HG02840 (cell line): Measurements from ENCODE around the gene MFSD6.
"Not testable (repeated sequence)": the region's sequence is repeated elsewhere in the genome, so short reads cannot be mapped to it uniquely, and the experiment has no call there.

Experiments used
- ATAC-seq: cut with Tn5 transposase; IDR thresholded peaks from one replicate; pipeline ENCODE4 v1.9.1; 2021; ENCODE audit warnings: mild to moderate bottlenecking, moderate library complexity, moderate number of reproducible peaks; ENCODE audit not compliant: unreplicated experiment, low FRiP score

MFSD6 gene

GRCh38 chr2:190458352-190459107 lies 50.4 kb downstream of the MFSD6 start:
- no peak for ATAC-seq

- no peak for ATAC-seq
These were observed 51.7 kb downstream of the MFSD6 start for GRCh38 chr2:190459881-190460280.

DNA sequence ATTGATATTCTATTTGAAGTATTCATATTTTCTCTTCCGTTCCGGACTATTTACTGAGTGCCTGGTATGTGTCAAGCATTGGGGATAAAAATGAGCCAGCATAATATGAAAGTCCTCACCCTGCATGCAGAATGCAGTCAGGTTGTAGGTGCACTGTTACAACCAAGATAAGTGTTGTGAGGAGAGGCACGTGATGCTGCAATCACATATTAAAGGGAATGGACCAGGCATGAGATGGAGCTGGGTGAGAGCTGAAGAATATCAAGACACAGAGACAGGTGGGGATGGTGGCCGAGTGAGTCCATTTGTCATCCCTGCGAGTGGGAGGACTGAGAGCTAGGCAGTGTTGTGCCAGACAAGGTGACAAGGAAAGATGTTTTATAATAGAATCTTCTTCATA lies 52.3 kb downstream of the MFSD6 start:
- ATAC-seq = no peak

GRCh38 chr2:190462181-190462580 lies 54.0 kb downstream of the MFSD6 start:
- no peak for ATAC-seq

DNA sequence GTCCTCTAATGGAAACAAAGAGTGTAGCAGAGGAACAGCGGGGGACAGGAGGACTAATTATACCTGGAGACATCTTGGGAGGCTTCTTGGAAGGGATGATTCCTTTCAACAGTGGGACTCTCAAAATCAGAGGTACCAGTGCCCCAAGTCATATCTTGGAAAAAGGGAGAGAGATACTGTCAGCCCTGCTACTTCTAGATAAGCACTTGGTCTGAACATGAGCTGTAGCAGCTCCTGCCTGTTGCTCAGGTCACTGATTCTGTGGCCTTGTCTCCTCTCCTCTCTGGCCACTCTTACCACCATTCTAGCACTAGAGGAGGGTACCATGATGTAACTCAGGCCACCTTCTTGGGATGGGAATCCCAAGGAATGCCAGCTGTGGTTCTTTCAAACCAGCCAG lies 54.5 kb downstream of the MFSD6 start:
- no peak for ATAC-seq

DNA sequence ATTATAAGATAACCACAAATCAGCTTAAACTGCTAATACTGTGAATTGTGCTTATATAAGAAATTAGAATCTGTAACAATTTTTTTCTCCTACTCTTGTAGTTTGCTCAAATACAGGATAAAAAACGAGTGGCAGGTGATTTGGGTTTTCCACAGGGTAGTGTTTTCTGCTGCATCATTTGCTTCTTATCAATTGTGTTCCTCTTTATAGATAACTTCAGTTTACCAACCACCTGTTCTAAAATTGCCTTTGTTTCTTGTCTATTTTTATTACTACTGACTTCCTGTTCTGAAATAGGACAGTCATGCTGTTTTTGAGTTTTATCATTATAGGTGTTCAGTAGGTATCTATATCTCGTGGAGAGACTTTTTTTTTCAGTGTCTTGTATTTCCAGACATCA lies 56.9 kb downstream of the MFSD6 start:
- no peak for ATAC-seq

GRCh38 chr2:190466819-190467446 lies 58.8 kb downstream of the MFSD6 start:
- ATAC-seq = no peak

GRCh38 chr2:190467575-190468083 lies 59.5 kb downstream of the MFSD6 start:
- ATAC-seq = no peak

GRCh38 chr2:190468354-190468753 lies 60.2 kb downstream of the MFSD6 start:
- not testable (repeated sequence) for ATAC-seq

GRCh38 chr2:190468814-190469569 lies 60.8 kb downstream of the MFSD6 start:
- peak; percentile 56 for ATAC-seq

DNA sequence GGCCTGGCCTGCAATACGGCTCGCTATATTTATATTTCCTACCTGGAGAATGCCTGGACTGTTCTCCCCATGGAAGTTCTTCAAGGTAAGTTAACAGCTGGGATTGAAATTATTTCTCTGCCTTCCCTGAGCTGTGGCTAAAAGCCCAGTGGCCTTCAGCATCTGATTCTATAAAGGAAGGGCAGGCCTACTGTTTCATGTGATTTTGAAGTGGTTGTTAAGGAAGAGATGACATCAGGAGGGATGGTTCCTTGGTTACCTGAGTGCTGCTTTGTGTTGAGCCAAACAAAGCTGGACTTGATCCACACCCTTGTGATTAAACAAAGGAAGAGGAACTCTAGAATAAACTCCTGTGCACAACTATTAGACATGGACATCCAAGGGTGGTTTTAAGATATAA lies 61.6 kb downstream of the MFSD6 start:
- ATAC-seq = no peak

GRCh38 chr2:190470256-190470826 lies 62.2 kb downstream of the MFSD6 start:
- no peak for ATAC-seq

DNA sequence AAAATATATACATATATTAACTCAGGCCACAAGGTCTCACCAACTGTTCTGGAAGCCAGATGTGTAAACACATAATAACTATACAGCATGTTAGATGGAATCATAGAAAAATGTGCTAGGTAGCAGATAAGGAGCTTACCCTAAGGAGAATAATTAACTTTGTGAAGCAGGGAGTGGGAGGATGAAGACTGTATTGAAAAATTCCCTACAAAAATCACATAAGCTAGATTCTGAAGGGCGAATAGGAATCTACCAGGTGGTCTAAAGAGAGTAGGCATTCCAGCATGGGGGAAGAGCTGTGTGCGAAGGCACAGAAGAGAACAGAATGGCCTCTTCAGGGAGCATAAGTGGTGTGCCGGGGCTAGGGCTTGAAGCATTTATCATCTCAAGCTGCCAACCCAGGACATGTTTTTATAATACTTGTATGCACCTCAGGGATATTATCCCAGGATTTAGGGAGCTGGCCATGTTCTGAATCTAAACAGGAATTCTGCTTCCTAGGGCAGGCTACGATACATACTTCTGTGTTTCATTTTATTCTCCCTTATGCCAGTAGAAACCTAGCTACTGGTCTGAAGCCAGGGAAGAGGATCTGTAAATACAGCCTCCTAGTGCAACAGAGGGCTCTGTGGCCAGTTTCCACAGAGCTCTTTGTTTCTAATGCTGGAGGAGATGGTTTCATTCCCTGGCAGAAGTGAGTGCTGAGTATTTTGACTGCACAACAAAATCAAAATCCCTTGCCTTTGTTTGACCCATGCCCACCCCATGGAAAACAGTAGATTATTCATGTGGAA lies 69.7 kb downstream of the MFSD6 start:
- ATAC-seq = no peak

GRCh38 chr2:190478572-190479195 lies 70.5 kb downstream of the MFSD6 start:
- ATAC-seq = no peak

GRCh38 chr2:190481339-190481738 lies 73.2 kb downstream of the MFSD6 start:
- ATAC-seq = no peak

- no peak for ATAC-seq
These were observed 74.3 kb downstream of the MFSD6 start for GRCh38 chr2:190482451-190482850.

DNA sequence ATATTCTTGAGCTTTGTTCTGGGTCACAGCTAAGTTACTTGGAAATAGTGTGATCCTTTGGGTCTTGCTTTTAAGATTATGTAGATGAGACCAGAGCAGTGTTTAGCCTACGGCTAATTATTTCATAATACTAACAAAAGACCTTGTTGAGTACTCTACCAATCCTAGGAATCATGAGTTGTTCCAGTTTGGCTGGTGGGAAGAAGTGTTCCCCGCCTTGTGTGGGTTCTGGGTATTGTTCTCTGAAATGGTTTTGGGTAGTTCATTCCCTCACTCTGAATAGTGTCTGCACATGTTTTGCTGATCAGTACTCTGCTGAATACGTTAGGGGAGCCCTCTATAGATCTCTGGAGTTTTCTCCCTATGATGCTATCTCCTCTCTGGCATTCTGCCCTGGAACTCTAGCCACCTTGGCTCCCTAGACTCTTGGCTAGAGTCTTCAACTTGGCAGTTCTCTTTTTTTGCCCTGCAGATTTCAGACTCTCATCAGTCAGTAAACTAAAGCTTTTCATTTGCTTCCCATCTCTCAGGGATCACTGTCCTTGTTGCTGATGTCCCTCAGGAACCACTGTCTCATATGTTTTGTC lies 78.0 kb downstream of the MFSD6 start:
- no peak for ATAC-seq

DNA sequence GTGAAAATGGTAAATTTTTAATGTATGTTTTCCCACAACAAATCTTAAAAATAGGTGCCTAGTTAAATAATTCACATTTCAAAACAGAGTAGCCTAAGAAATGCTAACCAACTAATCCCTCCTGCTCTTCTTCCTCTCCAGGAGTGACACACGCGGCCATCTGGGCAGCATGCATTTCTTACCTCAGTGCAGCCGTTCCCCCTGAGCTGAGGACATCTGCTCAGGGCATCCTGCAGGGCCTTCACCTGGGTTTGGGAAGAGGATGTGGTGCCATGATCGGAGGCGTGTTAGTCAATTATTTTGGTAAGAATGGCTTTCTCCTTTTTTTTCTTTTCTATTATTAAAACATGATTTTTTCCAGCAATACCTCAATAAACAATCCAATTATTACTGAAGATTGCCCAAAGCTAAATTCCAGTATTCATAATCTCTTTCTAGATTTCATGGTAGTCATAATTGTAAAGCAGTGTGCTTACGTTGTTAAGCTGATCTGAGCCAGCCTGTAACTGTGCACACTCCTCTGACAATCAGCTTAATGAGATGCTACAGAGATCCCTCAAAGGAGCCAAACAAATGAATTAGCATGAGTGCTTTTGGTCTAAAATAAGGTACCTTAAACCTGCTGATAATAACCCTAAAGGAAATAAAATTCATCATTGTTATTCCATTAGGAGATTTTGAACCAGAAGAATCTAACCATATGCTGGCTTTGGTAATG lies 80.5 kb downstream of the MFSD6 start:
- ATAC-seq = no peak

DNA sequence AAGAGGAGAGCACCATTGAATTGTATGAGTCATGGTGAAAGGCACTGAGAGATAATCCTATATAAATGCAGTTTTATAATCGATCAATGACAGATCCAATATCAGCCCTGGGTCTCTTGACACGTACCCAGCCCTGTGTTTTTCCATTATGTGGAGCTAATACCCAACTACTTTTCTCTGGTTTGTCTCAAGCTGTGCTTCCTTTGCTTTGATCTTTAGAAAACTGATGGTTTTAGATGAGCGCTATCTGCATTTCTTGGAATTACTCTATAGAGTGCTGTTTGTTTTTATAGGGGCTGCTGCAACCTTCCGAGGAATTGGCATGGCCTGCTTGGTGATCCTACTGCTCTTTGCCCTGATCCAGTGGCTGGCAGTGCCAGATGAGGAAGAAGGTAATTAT lies 81.3 kb downstream of the MFSD6 start:
- ATAC-seq = no peak
